K562 (cell line): ENCODE measurements around the gene R3HDM2. TPM values are rescaled to one million over a fixed set of nuclear protein-coding genes. Genes with fewer than 3 reads are reported as not detected.

ENCODE experiments used
- DPF2 ChIP-seq: fragments of 450-650 bp; IDR thresholded peaks from 2 replicates; pipeline ENCODE4 v1.6.1; 2016
- FOXJ3 ChIP-seq: sonication (generic); formaldehyde crosslinking; IDR thresholded peaks from 2 replicates; pipeline ENCODE4 v1.4.0; 2020; ENCODE audit warnings: mild to moderate bottlenecking, missing genetic modification reagents
- FOXK1 ChIP-seq: sonication (generic); formaldehyde crosslinking; IDR thresholded peaks from 2 replicates; pipeline ENCODE4 v1.8.0; 2022; ENCODE audit warnings: missing genetic modification reagents, mild to moderate bottlenecking, borderline replicate concordance
- FUS ChIP-seq: fragments of 200-400 bp; formaldehyde crosslinking; optimal IDR thresholded peaks from 2 replicates; pipeline ENCODE3; 2017; ENCODE audit warnings: low read depth, low read length
- HDAC1 ChIP-seq, 2 experiments: fragments of 450-650 bp; IDR thresholded peaks; 2 replicates each; pipeline ENCODE4 v1.6.1; 2016 to 2017; ENCODE audit warnings: inconsistent platforms in 1 of 2, mild to moderate bottlenecking in 1 of 2, moderate library complexity in 1 of 2
- HEY1 ChIP-seq: fragments of 250-450 bp; sonication (Bioruptor Pico); IDR thresholded peaks from 2 replicates; pipeline ENCODE4 v1.5.0; 2020; ENCODE audit warnings: mild to moderate bottlenecking, moderate library complexity, borderline replicate concordance
- HOXB6 ChIP-seq: fragments of 250-450 bp; sonication (Bioruptor Pico); IDR thresholded peaks from 2 replicates; pipeline ENCODE4 v1.5.1; 2022; ENCODE audit warnings: mild to moderate bottlenecking, borderline replicate concordance
- NCOA4 ChIP-seq: fragments of 450-650 bp; IDR thresholded peaks from 2 replicates; pipeline ENCODE4 v1.6.1; 2018; ENCODE audit warnings: mild to moderate bottlenecking; ENCODE audit not compliant: partially characterized antibody
- POLR2G ChIP-seq: fragments of 200-400 bp; formaldehyde crosslinking; IDR thresholded peaks from 2 replicates; pipeline ENCODE4 v1.6.1; 2017; ENCODE audit warnings: low read depth, mild to moderate bottlenecking, antibody characterized with exemption, low read length, moderate library complexity
- PTBP1 ChIP-seq: fragments of 200-400 bp; formaldehyde crosslinking; IDR thresholded peaks from 2 replicates; pipeline ENCODE4 v1.6.1; 2017; ENCODE audit warnings: low read depth, low read length
- TOE1 ChIP-seq, 2 experiments: fragments of 450-650 bp in 1 of 2; sonication (generic) in 1 of 2; formaldehyde crosslinking in 1 of 2; IDR thresholded peaks; 2 replicates each; pipeline versions ENCODE4 v1.7.1 to v1.8.0; 2016 to 2022; ENCODE audit warnings: borderline replicate concordance in 2 of 2, mild to moderate bottlenecking in 2 of 2, antibody characterized with exemption in 1 of 2, inconsistent platforms in 1 of 2, low read depth in 1 of 2, missing genetic modification reagents in 1 of 2, moderate library complexity in 1 of 2
- ZNF609 ChIP-seq: sonication (generic); formaldehyde crosslinking; IDR thresholded peaks from 2 replicates; pipeline ENCODE4 v1.8.1; 2023; ENCODE audit warnings: missing genetic modification reagents, mild to moderate bottlenecking, borderline replicate concordance
- ZNF707 ChIP-seq: fragments of 250-450 bp; sonication (Bioruptor Pico); conservative IDR thresholded peaks from 2 replicates; pipeline ENCODE4 v1.8.0; 2022; ENCODE audit warnings: inconsistent platforms, mild to moderate bottlenecking, moderate library complexity
- ZNF778 ChIP-seq: fragments of 450-650 bp; formaldehyde crosslinking; IDR thresholded peaks from 2 replicates; pipeline ENCODE4 v1.4.0; 2020; ENCODE audit warnings: mild to moderate bottlenecking, moderate library complexity
- ZNF830 ChIP-seq: fragments of 250-450 bp; sonication (Bioruptor Pico); IDR thresholded peaks from 2 replicates; pipeline ENCODE4 v1.5.0; 2021; ENCODE audit warnings: mild to moderate bottlenecking
- polyA plus RNA-seq, 8 experiments: library from polyadenylated mRNA; depleted of rRNA in 4 of 8; stranded (reverse) in 5 of 8; unstranded in 3 of 8; fragments of >200 nt; fragmentation: Nextera tagmentation in 2 of 8; fragmentation: Illumina TruSeq in 1 of 8; extraction: Ambion mirVana in 2 of 8; extraction: Trizol in 1 of 8; gene quantifications; 2 replicates each; pipeline versions ENCODE4 v1.2.1 to v1.2.3, GENCODE V29; 2011 to 2014; ENCODE audit warnings: inconsistent platforms in 1 of 8, missing spikeins in 1 of 8
- total RNA-seq, 7 experiments: library from RNA; depleted of rRNA in 6 of 7; stranded (reverse); fragments of >200 nt in 6 of 7; fragmentation: Illumina TruSeq in 2 of 7; extraction: Trizol in 2 of 7; gene quantifications; 2 replicates each; pipeline versions ENCODE4 v1.2.1 to v1.2.3, GENCODE V29; 2011 to 2021; ENCODE audit warnings: low replicate concordance in 1 of 7
- TF ChIP-seq, protein P1 (sequence below): fragments of 450-650 bp; IDR thresholded peaks from 2 replicates; pipeline ENCODE4 v1.6.1; 2016; ENCODE audit warnings: borderline replicate concordance
- TF ChIP-seq, protein P2 (sequence below): fragments of 150-350 bp; IDR thresholded peaks from 2 replicates; pipeline ENCODE4 v1.6.1; 2014; ENCODE audit warnings: low read depth, mild to moderate bottlenecking, low read length, borderline replicate concordance

R3HDM2 gene
- total and polyA plus RNA-seq, 9 of the 15 experiments (the other 6 are each of a cell fraction or from before 2014, with no cell fraction given), result 3.3 to 18.8 (median 9.0) TPM

GRCh38 chr12:57377103-57377840, 53.6 kb downstream of the R3HDM2 start (continued):
- TF ChIP-seq ZNF609 (CRISPR knock-in tag) (no peak), HDAC1 (IDR thresholded peaks at IDR 0.05) (peak in 1 of 2 experiments; percentile 75; a peak in 1 of 4 replicates), FOXK1 (CRISPR knock-in tag) (no peak), DPF2 (peak; percentile 90), TOE1 (IDR thresholded peaks at IDR 0.05; ENCODE audit: borderline replicate concordance) (no peak), TOE1 (CRISPR knock-in tag; IDR thresholded peaks at IDR 0.05; ENCODE audit: borderline replicate concordance, low read depth) (no peak), HEY1 (CRISPR knock-in tag) (no peak), PTBP1 (no peak), ZNF707 (CRISPR knock-in tag) (no peak), POLR2G (no peak), FOXJ3 (CRISPR knock-in tag) (no peak), HOXB6 (CRISPR knock-in tag) (no peak), NCOA4 (no peak), ZNF778 (CRISPR knock-in tag) (no peak), FUS (no peak), ZNF830 (CRISPR knock-in tag) (no peak)
- TF ChIP-seq, protein P1, sequence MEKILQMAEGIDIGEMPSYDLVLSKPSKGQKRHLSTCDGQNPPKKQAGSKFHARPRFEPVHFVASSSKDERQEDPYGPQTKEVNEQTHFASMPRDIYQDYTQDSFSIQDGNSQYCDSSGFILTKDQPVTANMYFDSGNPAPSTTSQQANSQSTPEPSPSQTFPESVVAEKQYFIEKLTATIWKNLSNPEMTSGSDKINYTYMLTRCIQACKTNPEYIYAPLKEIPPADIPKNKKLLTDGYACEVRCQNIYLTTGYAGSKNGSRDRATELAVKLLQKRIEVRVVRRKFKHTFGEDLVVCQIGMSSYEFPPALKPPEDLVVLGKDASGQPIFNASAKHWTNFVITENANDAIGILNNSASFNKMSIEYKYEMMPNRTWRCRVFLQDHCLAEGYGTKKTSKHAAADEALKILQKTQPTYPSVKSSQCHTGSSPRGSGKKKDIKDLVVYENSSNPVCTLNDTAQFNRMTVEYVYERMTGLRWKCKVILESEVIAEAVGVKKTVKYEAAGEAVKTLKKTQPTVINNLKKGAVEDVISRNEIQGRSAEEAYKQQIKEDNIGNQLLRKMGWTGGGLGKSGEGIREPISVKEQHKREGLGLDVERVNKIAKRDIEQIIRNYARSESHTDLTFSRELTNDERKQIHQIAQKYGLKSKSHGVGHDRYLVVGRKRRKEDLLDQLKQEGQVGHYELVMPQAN, result no peak
- TF ChIP-seq, protein P2, sequence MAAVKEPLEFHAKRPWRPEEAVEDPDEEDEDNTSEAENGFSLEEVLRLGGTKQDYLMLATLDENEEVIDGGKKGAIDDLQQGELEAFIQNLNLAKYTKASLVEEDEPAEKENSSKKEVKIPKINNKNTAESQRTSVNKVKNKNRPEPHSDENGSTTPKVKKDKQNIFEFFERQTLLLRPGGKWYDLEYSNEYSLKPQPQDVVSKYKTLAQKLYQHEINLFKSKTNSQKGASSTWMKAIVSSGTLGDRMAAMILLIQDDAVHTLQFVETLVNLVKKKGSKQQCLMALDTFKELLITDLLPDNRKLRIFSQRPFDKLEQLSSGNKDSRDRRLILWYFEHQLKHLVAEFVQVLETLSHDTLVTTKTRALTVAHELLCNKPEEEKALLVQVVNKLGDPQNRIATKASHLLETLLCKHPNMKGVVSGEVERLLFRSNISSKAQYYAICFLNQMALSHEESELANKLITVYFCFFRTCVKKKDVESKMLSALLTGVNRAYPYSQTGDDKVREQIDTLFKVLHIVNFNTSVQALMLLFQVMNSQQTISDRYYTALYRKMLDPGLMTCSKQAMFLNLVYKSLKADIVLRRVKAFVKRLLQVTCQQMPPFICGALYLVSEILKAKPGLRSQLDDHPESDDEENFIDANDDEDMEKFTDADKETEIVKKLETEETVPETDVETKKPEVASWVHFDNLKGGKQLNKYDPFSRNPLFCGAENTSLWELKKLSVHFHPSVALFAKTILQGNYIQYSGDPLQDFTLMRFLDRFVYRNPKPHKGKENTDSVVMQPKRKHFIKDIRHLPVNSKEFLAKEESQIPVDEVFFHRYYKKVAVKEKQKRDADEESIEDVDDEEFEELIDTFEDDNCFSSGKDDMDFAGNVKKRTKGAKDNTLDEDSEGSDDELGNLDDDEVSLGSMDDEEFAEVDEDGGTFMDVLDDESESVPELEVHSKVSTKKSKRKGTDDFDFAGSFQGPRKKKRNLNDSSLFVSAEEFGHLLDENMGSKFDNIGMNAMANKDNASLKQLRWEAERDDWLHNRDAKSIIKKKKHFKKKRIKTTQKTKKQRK, result no peak
